ENCODE measurements around the gene OBSCN.

Gene OBSCN

GRCh38 chr1:228424685-228425660 is 217.1 kb downstream of the OBSCN start:
- no peaks in the 10 kb centered on the region for H3K9me2 ChIP-seq (ENCODE audit: low read depth, low read length)
- no peak overlapping the region for H3K27ac ChIP-seq (ENCODE audit: low read depth, low read length, poor library complexity, severe bottlenecking)
- H3K4me3 ChIP-seq (ENCODE audit: low read depth, low read length, poor library complexity, severe bottlenecking): no peak overlapping the region
- H2AFZ ChIP-seq (ENCODE audit: low read length): no peak overlapping the region
- no peaks in the 10 kb centered on the region for H3K4me1 ChIP-seq (ENCODE audit: insufficient read depth, low read length, severe bottlenecking)
- no peaks in the 10 kb centered on the region for H3K9me3 ChIP-seq (ENCODE audit: low read length)
- no peaks in the 10 kb centered on the region for H4K20me1 ChIP-seq (ENCODE audit: insufficient read depth, low read length)
- H3K79me2 ChIP-seq (ENCODE audit: insufficient read depth, low read length): no peaks in the 10 kb centered on the region
- no peaks in the 10 kb centered on the region for H3F3A ChIP-seq (ENCODE audit: insufficient read depth, low read length)
- TF ChIP-seq EZH2 (IDR thresholded peaks at IDR 0.05; ENCODE audit: borderline replicate concordance, low read length): no peak
- TF ChIP-seq CTCF (IDR thresholded peaks at IDR 0.05; ENCODE audit: low read length): no peak
- no peak overlapping the region for H3K9ac ChIP-seq (ENCODE audit: low read length)
- H3K4me2 ChIP-seq (ENCODE audit: low read length): no peak overlapping the region
- no peaks in the 10 kb centered on the region for H3K36me3 ChIP-seq (ENCODE audit: insufficient read depth, low read length)
- H3K27me3 ChIP-seq (ENCODE audit: insufficient read depth, low read length): no peaks in the 10 kb centered on the region

- Histone ChIP-seq H3K9ac (ENCODE audit: low read length) (no peak overlapping the region), H3K4me2 (ENCODE audit: low read length) (no peak overlapping the region), H4K20me1 (ENCODE audit: insufficient read depth, low read length) (no peaks in the 10 kb centered on the region), H3K27ac (ENCODE audit: low read depth, low read length, poor library complexity, severe bottlenecking) (no peak overlapping the region), H3K79me2 (ENCODE audit: insufficient read depth, low read length) (no peaks in the 10 kb centered on the region), H3K9me2 (ENCODE audit: low read depth, low read length) (no peaks in the 10 kb centered on the region), H3K9me3 (ENCODE audit: low read length) (no peaks in the 10 kb centered on the region), H3F3A (ENCODE audit: insufficient read depth, low read length) (no peaks in the 10 kb centered on the region), H3K4me1 (ENCODE audit: insufficient read depth, low read length, severe bottlenecking) (no peaks in the 10 kb centered on the region), H2AFZ (ENCODE audit: low read length) (no peak overlapping the region), H3K4me3 (ENCODE audit: low read depth, low read length, poor library complexity, severe bottlenecking) (no peak overlapping the region), H3K27me3 (ENCODE audit: insufficient read depth, low read length) (no peaks in the 10 kb centered on the region), H3K36me3 (ENCODE audit: insufficient read depth, low read length) (no peaks in the 10 kb centered on the region)
- TF ChIP-seq EZH2 (IDR thresholded peaks at IDR 0.05; ENCODE audit: borderline replicate concordance, low read length) (no peak), CTCF (IDR thresholded peaks at IDR 0.05; ENCODE audit: low read length) (no peak)
These were observed 218.8 kb downstream of the OBSCN start for GRCh38 chr1:228426518-228427175.

- Histone ChIP-seq H3K36me3 (ENCODE audit: insufficient read depth, low read length) (no peaks in the 10 kb centered on the region), H3K79me2 (ENCODE audit: insufficient read depth, low read length) (no peaks in the 10 kb centered on the region), H3K27ac (ENCODE audit: low read depth, low read length, poor library complexity, severe bottlenecking) (no peak overlapping the region), H3K9me3 (ENCODE audit: low read length) (no peaks in the 10 kb centered on the region), H3K4me3 (ENCODE audit: low read depth, low read length, poor library complexity, severe bottlenecking) (no peak overlapping the region), H3F3A (ENCODE audit: insufficient read depth, low read length) (no peaks in the 10 kb centered on the region), H3K4me2 (ENCODE audit: low read length) (no peak overlapping the region), H3K27me3 (ENCODE audit: insufficient read depth, low read length) (no peaks in the 10 kb centered on the region), H3K9ac (ENCODE audit: low read length) (no peak overlapping the region), H3K9me2 (ENCODE audit: low read depth, low read length) (no peaks in the 10 kb centered on the region), H3K4me1 (ENCODE audit: insufficient read depth, low read length, severe bottlenecking) (no peaks in the 10 kb centered on the region), H2AFZ (ENCODE audit: low read length) (no peak overlapping the region), H4K20me1 (ENCODE audit: insufficient read depth, low read length) (no peaks in the 10 kb centered on the region)
- no peak for TF ChIP-seq EZH2 (IDR thresholded peaks at IDR 0.05; ENCODE audit: borderline replicate concordance, low read length)
- no peak for TF ChIP-seq CTCF (IDR thresholded peaks at IDR 0.05; ENCODE audit: low read length)
These were observed 220.6 kb downstream of the OBSCN start for GRCh38 chr1:228428412-228428811.
